DND-41 (cell line): ENCODE results near the gene ANKRD55.
"Not testable (repeated sequence)": the region's sequence is repeated elsewhere in the genome, so short reads cannot be mapped to it uniquely, and the experiment has no call there.

Experiments used
- ATAC-seq: fragments of 200-7000 bp; cut with Tn5 transposase; 3 replicates; pipeline ENCODE4 v1.9.1; 2021; ENCODE audit warnings: low read depth; ENCODE audit not compliant: insufficient read depth
- DNase-seq: peaks from one replicate; pipeline ENCODE4 v3.0.0-alpha.2; 2020
- H2AFZ ChIP-seq: 2 replicates; pipeline ENCODE4 v1.6.0; 2012; ENCODE audit warnings: low read depth, low read length
- H3K27ac ChIP-seq: 2 replicates; pipeline ENCODE4 v1.5.1; 2012; ENCODE audit warnings: low read length, inconsistent platforms
- H3K27me3 ChIP-seq: fragments of 200-600 bp; sonication (generic); 2 replicates; pipeline ENCODE4 v1.6.0; 2012; ENCODE audit warnings: low read length, mild to moderate bottlenecking, inconsistent platforms; ENCODE audit not compliant: insufficient read depth, poor library complexity
- H3K36me3 ChIP-seq: 2 replicates; pipeline ENCODE4 v1.5.1; 2012; ENCODE audit warnings: low read length, inconsistent platforms; ENCODE audit not compliant: insufficient read depth
- H3K4me1 ChIP-seq: 2 replicates; pipeline ENCODE4 v1.5.1; 2012; ENCODE audit warnings: mild to moderate bottlenecking, low read length; ENCODE audit not compliant: insufficient read depth
- H3K4me2 ChIP-seq: 2 replicates; pipeline ENCODE4 v1.6.0; 2012; ENCODE audit warnings: mild to moderate bottlenecking, moderate library complexity, low read length, inconsistent platforms; ENCODE audit not compliant: insufficient read depth
- H3K4me3 ChIP-seq, 2 experiments: fragments of 200-600 bp in 1 of 2; shearing (Covaris generic) in 1 of 2; 2 replicates each; pipeline ENCODE4 v1.5.1; 2012 to 2016; ENCODE audit warnings: inconsistent platforms in 2 of 2, low read length in 2 of 2, mild to moderate bottlenecking in 2 of 2, low read depth in 1 of 2, moderate library complexity in 1 of 2
- H3K79me2 ChIP-seq: 2 replicates; pipeline ENCODE4 v1.6.0; 2012; ENCODE audit warnings: low read length, inconsistent platforms; ENCODE audit not compliant: insufficient read depth
- H3K9ac ChIP-seq: 2 replicates; pipeline ENCODE4 v1.6.0; 2012; ENCODE audit warnings: low read depth, mild to moderate bottlenecking, inconsistent platforms, low read length, moderate library complexity
- H3K9me3 ChIP-seq: 2 replicates; pipeline ENCODE4 v1.5.1; 2012; ENCODE audit warnings: low read length, moderate library complexity, mild to moderate bottlenecking, inconsistent platforms; ENCODE audit not compliant: insufficient read depth, severe bottlenecking
- H4K20me1 ChIP-seq: 2 replicates; pipeline ENCODE4 v1.6.0; 2012; ENCODE audit warnings: low read length; ENCODE audit not compliant: insufficient read depth
- EZH2 ChIP-seq: IDR thresholded peaks from 3 replicates; pipeline ENCODE4 v1.6.1; 2012; ENCODE audit warnings: borderline replicate concordance, low read depth, mild to moderate bottlenecking, moderate library complexity, low read length, inconsistent platforms; ENCODE audit not compliant: severe bottlenecking
- TF ChIP-seq, protein P1 (sequence below): IDR thresholded peaks from 2 replicates; pipeline ENCODE4 v1.5.1; 2012; ENCODE audit warnings: borderline replicate concordance, low read length, moderate library complexity, mild to moderate bottlenecking; ENCODE audit not compliant: poor library complexity, severe bottlenecking; ENCODE audit errors: extremely low read depth

The ANKRD55 gene

GRCh38 chr5:56227691-56228090, 5.4 kb downstream of the ANKRD55 start:
- no peak for DNase-seq
- TF ChIP-seq, protein P1, sequence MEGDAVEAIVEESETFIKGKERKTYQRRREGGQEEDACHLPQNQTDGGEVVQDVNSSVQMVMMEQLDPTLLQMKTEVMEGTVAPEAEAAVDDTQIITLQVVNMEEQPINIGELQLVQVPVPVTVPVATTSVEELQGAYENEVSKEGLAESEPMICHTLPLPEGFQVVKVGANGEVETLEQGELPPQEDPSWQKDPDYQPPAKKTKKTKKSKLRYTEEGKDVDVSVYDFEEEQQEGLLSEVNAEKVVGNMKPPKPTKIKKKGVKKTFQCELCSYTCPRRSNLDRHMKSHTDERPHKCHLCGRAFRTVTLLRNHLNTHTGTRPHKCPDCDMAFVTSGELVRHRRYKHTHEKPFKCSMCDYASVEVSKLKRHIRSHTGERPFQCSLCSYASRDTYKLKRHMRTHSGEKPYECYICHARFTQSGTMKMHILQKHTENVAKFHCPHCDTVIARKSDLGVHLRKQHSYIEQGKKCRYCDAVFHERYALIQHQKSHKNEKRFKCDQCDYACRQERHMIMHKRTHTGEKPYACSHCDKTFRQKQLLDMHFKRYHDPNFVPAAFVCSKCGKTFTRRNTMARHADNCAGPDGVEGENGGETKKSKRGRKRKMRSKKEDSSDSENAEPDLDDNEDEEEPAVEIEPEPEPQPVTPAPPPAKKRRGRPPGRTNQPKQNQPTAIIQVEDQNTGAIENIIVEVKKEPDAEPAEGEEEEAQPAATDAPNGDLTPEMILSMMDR = no peak
- TF ChIP-seq EZH2 = no peak
- no peak overlapping the region for H3K9ac ChIP-seq
- no peaks in the 10 kb centered on the region for H4K20me1 ChIP-seq
- no peak overlapping the region for H3K4me3 ChIP-seq
- no peaks in the 10 kb centered on the region for H3K9me3 ChIP-seq
- no peaks in the 10 kb centered on the region for H3K4me1 ChIP-seq
- H3K27me3 ChIP-seq = peaks cover 2% of the 10 kb centered on the region
- H2AFZ ChIP-seq = no peak overlapping the region
- ATAC-seq = no peak
- H3K27ac ChIP-seq = no peak overlapping the region
- no peak overlapping the region for H3K4me2 ChIP-seq
- H3K36me3 ChIP-seq = no peaks in the 10 kb centered on the region
- H3K79me2 ChIP-seq = no peaks in the 10 kb centered on the region

- H4K20me1 ChIP-seq, H3K4me3 ChIP-seq, ATAC-seq, H3K9me3 ChIP-seq, H3K4me2 ChIP-seq, H3K4me1 ChIP-seq, DNase-seq, H3K79me2 ChIP-seq, H3K27me3 ChIP-seq, H3K9ac ChIP-seq, H2AFZ ChIP-seq, H3K36me3 ChIP-seq, H3K27ac ChIP-seq: not testable (repeated sequence)
These were observed 9.8 kb downstream of the ANKRD55 start for GRCh38 chr5:56223298-56223697.

- H3K4me2 ChIP-seq, H2AFZ ChIP-seq, H3K27ac ChIP-seq, H3K4me3 ChIP-seq, H3K27me3 ChIP-seq, H4K20me1 ChIP-seq, H3K79me2 ChIP-seq, H3K4me1 ChIP-seq, H3K36me3 ChIP-seq, H3K9ac ChIP-seq, ATAC-seq, DNase-seq: not testable (repeated sequence)
- H3K9me3 ChIP-seq = peaks cover 11% of the 10 kb centered on the region
These were observed 11.5 kb downstream of the ANKRD55 start for GRCh38 chr5:56221601-56222000.

- no peaks in the 10 kb centered on the region for H3K79me2 ChIP-seq
- ATAC-seq (no peak), DNase-seq (no peak)
- no peak overlapping the region for H3K9ac ChIP-seq
- H3K4me1 ChIP-seq = no peaks in the 10 kb centered on the region
- H3K4me2 ChIP-seq = no peak overlapping the region
- no peak overlapping the region for H3K4me3 ChIP-seq
- no peak overlapping the region for H3K27ac ChIP-seq
- no peaks in the 10 kb centered on the region for H3K27me3 ChIP-seq
- H3K9me3 ChIP-seq = peaks cover 4% of the 10 kb centered on the region
- H2AFZ ChIP-seq = no peak overlapping the region
- TF ChIP-seq, protein P1 = no peak
- TF ChIP-seq EZH2 = no peak
- H4K20me1 ChIP-seq = no peaks in the 10 kb centered on the region
- no peaks in the 10 kb centered on the region for H3K36me3 ChIP-seq
These were observed 17.9 kb downstream of the ANKRD55 start for GRCh38 chr5:56215019-56215830.

- not testable (repeated sequence) for ATAC-seq, H3K9me3 ChIP-seq, H3K27me3 ChIP-seq, H3K79me2 ChIP-seq, H3K4me3 ChIP-seq, H4K20me1 ChIP-seq, H3K4me1 ChIP-seq, H2AFZ ChIP-seq, H3K4me2 ChIP-seq, H3K36me3 ChIP-seq, H3K27ac ChIP-seq, DNase-seq, H3K9ac ChIP-seq
These were observed 19.1 kb downstream of the ANKRD55 start for GRCh38 chr5:56213886-56214535.
